H1 (cell line): Measurements from ENCODE around the gene KCNMB1. TPM values are rescaled to one million over a fixed set of nuclear protein-coding genes. Genes with fewer than 3 reads are reported as not detected.

ENCODE experiments used
- CTCF ChIA-PET: fragments of 300-600 bp; sonication (Branson Sonifier 250); formaldehyde crosslinking; loops from one replicate; lab custom pipeline; 2021; ENCODE audit not compliant: partially characterized antibody; lab: Charles Lee
- POLR2A ChIA-PET: fragments of 300-600 bp; sonication (Branson Sonifier 250); formaldehyde crosslinking; loops from one replicate; lab custom pipeline; 2021; ENCODE audit warnings: inconsistent platforms; ENCODE audit not compliant: partially characterized antibody; lab: Charles Lee
- DNase-seq, 2 experiments: peaks; one replicate each; pipeline versions ENCODE4 v3.0.0 to v3.0.0-alpha.2; 2010 to 2022; ENCODE audit warnings: low spot score in 2 of 2, low read depth in 1 of 2, mixed read lengths in 1 of 2
- FAIRE-seq: peaks from 2 replicates; lab custom pipeline; 2011; peaks lifted over from hg19 to GRCh38; lab: Jason Lieb, UNC
- H2AFZ ChIP-seq: 2 replicates; pipeline ENCODE4 v1.8.1; 2012; ENCODE audit warnings: low read length, inconsistent platforms
- H2AK5ac ChIP-seq: 2 replicates; pipeline ENCODE4 v1.6.1; 2013; ENCODE audit warnings: low read depth, low read length
- H2BK120ac ChIP-seq: replicated peaks from 2 replicates; pipeline ENCODE3; 2013; ENCODE audit warnings: low read depth, low read length, inconsistent platforms
- H2BK12ac ChIP-seq: 2 replicates; pipeline ENCODE4 v1.6.1; 2013; ENCODE audit warnings: low read depth, low read length
- H2BK15ac ChIP-seq: 2 replicates; pipeline ENCODE4 v1.6.1; 2013; ENCODE audit warnings: low read length
- H2BK20ac ChIP-seq: 2 replicates; pipeline ENCODE4 v1.6.1; 2013; ENCODE audit warnings: low read length
- H2BK5ac ChIP-seq: 2 replicates; pipeline ENCODE4 v1.6.1; 2013; ENCODE audit warnings: low read depth, low read length
- H3K14ac ChIP-seq: 2 replicates; pipeline ENCODE4 v1.6.1; 2013; ENCODE audit warnings: inconsistent platforms; ENCODE audit not compliant: insufficient read length
- H3K18ac ChIP-seq: 2 replicates; pipeline ENCODE4 v1.6.1; 2013; ENCODE audit warnings: low read length; ENCODE audit errors: extremely low read depth
- H3K23ac ChIP-seq: 2 replicates; pipeline ENCODE4 v1.6.1; 2013; ENCODE audit warnings: inconsistent platforms; ENCODE audit not compliant: insufficient read length
- H3K23me2 ChIP-seq: 2 replicates; pipeline ENCODE4 v1.6.1; 2013; ENCODE audit warnings: low read depth, low read length
- H3K27ac ChIP-seq: 2 replicates; pipeline ENCODE4 v1.6.1; 2011; ENCODE audit warnings: low read depth, low read length, inconsistent platforms
- H3K27me3 ChIP-seq, 4 experiments: replicated peaks in 1 of 4; 1 replicate in 1 of 4; 2 replicates in 3 of 4; pipeline versions ENCODE4 v1.6.1 to v1.8.1; 2011 to 2013; ENCODE audit warnings: low read length in 3 of 4, mild to moderate bottlenecking in 3 of 4, inconsistent platforms in 2 of 4, mixed read lengths in 2 of 4, moderate library complexity in 1 of 4; ENCODE audit not compliant: control insufficient read depth in 3 of 4, insufficient read depth in 3 of 4; ENCODE audit errors: extremely low read depth in 1 of 4
- H3K36me3 ChIP-seq, 4 experiments: 2 replicates each; pipeline versions ENCODE4 v1.6.1 to v1.8.1; 2011 to 2013; ENCODE audit warnings: mild to moderate bottlenecking in 4 of 4, low read length in 3 of 4, moderate library complexity in 2 of 4, control low read depth in 1 of 4, inconsistent platforms in 1 of 4; ENCODE audit not compliant: insufficient read depth in 4 of 4, control insufficient read depth in 2 of 4
- H3K4ac ChIP-seq: replicated peaks from 2 replicates; pipeline ENCODE3; 2013; ENCODE audit warnings: low read length, low read depth, mixed read lengths, inconsistent platforms; ENCODE audit not compliant: insufficient read length
- H3K4me1 ChIP-seq, 4 experiments: replicated peaks in 1 of 4; 1 replicate in 1 of 4; 2 replicates in 3 of 4; pipeline versions ENCODE4 v1.6.1 to v1.8.1; 2011 to 2013; ENCODE audit warnings: low read length in 3 of 4, inconsistent platforms in 2 of 4, mixed read lengths in 1 of 4; ENCODE audit not compliant: insufficient read depth in 4 of 4, control insufficient read depth in 3 of 4
- H3K4me2 ChIP-seq, 2 experiments: 2 replicates each; pipeline versions ENCODE4 v1.6.1 to v1.8.1; 2011 to 2013; ENCODE audit warnings: low read depth in 2 of 2, low read length in 2 of 2, control low read depth in 1 of 2, inconsistent platforms in 1 of 2, mild to moderate bottlenecking in 1 of 2; ENCODE audit not compliant: insufficient read depth in 1 of 2
- H3K4me3 ChIP-seq, 4 experiments: fragments of 200-600, 300-600 bp in 1 of 4; sonication (generic), shearing (Covaris generic), sonication (Bioruptor Twin) in 1 of 4; 2 replicates each; pipeline versions ENCODE4 v1.5.1 to v1.8.1; 2011 to 2016; ENCODE audit warnings: low read length in 4 of 4, low read depth in 3 of 4, control low read depth in 2 of 4, inconsistent platforms in 2 of 4, mild to moderate bottlenecking in 2 of 4, mixed read lengths in 1 of 4, moderate library complexity in 1 of 4; ENCODE audit not compliant: insufficient read depth in 2 of 4; ENCODE audit errors: extremely low read depth in 1 of 4
- H3K56ac ChIP-seq: replicated peaks from 2 replicates; pipeline ENCODE3; 2013; ENCODE audit warnings: low read depth, mild to moderate bottlenecking, mixed read lengths, low read length, inconsistent platforms; ENCODE audit not compliant: insufficient read length
- H3K79me1 ChIP-seq: 2 replicates; pipeline ENCODE4 v1.6.1; 2013; ENCODE audit warnings: low read depth, low read length, control low read depth
- H3K79me2 ChIP-seq, 2 experiments: 2 replicates each; pipeline versions ENCODE4 v1.6.1 to v1.8.1; 2012 to 2013; ENCODE audit warnings: low read length in 2 of 2, mild to moderate bottlenecking in 2 of 2, inconsistent platforms in 1 of 2; ENCODE audit not compliant: insufficient read depth in 2 of 2, control insufficient read depth in 1 of 2
- H3K9ac ChIP-seq, 4 experiments: replicated peaks in 1 of 4; 1 replicate in 1 of 4; 2 replicates in 3 of 4; pipeline versions ENCODE4 v1.6.1 to v1.8.1; 2011 to 2013; ENCODE audit warnings: low read depth in 3 of 4, low read length in 3 of 4, control low read depth in 2 of 4, mild to moderate bottlenecking in 2 of 4, moderate library complexity in 2 of 4, inconsistent platforms in 1 of 4; ENCODE audit errors: extremely low read depth in 1 of 4
- H3K9me3 ChIP-seq, 2 experiments: 2 replicates each; pipeline versions ENCODE4 v1.6.1 to v1.8.1; 2012 to 2013; ENCODE audit warnings: mild to moderate bottlenecking in 2 of 2, moderate library complexity in 2 of 2, control low read depth in 1 of 2, inconsistent platforms in 1 of 2, low read depth in 1 of 2, low read length in 1 of 2, mixed read lengths in 1 of 2; ENCODE audit not compliant: insufficient read depth in 2 of 2
- H4K20me1 ChIP-seq, 2 experiments: replicated peaks in 1 of 2; 2 replicates each; pipeline versions ENCODE3 to v1.8.1; 2011 to 2013; ENCODE audit warnings: inconsistent platforms in 2 of 2, low read length in 2 of 2, mild to moderate bottlenecking in 1 of 2; ENCODE audit not compliant: insufficient read depth in 2 of 2, control insufficient read depth in 1 of 2
- H4K5ac ChIP-seq: 2 replicates; pipeline ENCODE4 v1.6.1; 2013; ENCODE audit warnings: low read length, low read depth, mixed read lengths, inconsistent platforms; ENCODE audit not compliant: insufficient read length
- H4K8ac ChIP-seq: 2 replicates; pipeline ENCODE4 v1.8.0; 2013; ENCODE audit warnings: mild to moderate bottlenecking, moderate library complexity, low read length, inconsistent platforms; ENCODE audit not compliant: insufficient read depth; ENCODE audit errors: extremely low read depth
- H4K91ac ChIP-seq: replicated peaks from 2 replicates; pipeline ENCODE3; 2013; ENCODE audit warnings: low read length, mixed read lengths, inconsistent platforms; ENCODE audit not compliant: insufficient read length
- BACH1 ChIP-seq: IDR thresholded peaks from 2 replicates; pipeline ENCODE4 v1.6.1; 2012; ENCODE audit warnings: low read length, improper control_type of control experiment
- CHD2 ChIP-seq: IDR thresholded peaks from 2 replicates; pipeline ENCODE4 v1.6.1; 2012; ENCODE audit warnings: low read length, improper control_type of control experiment
- EGR1 ChIP-seq: IDR thresholded peaks from 2 replicates; pipeline ENCODE4 v1.6.1; 2011; ENCODE audit warnings: low read depth, low read length, borderline replicate concordance
- FOSL1 ChIP-seq: IDR thresholded peaks from 2 replicates; pipeline ENCODE4 v1.6.1; 2011; ENCODE audit warnings: mild to moderate bottlenecking, low read depth, low read length, moderate library complexity; ENCODE audit not compliant: insufficient read depth
- SAP30 ChIP-seq: fragments of 300-600 bp; sonication (generic); IDR thresholded peaks from 2 replicates; pipeline ENCODE4 v1.7.1; 2012; ENCODE audit warnings: low read length, moderate library complexity, mild to moderate bottlenecking, inconsistent platforms; ENCODE audit not compliant: insufficient read depth, insufficient replicate concordance
- SIRT6 ChIP-seq: IDR thresholded peaks from one replicate; pipeline ENCODE4 v1.7.1; 2012; ENCODE audit warnings: low read length, inconsistent platforms
- SRF ChIP-seq: IDR thresholded peaks from 2 replicates; pipeline ENCODE4 v1.6.1; 2011; ENCODE audit warnings: mild to moderate bottlenecking, low read depth, low read length, moderate library complexity
- WGBS, 2 experiments: shearing (Covaris generic) in 1 of 2; methylation state at CpG; one replicate each; pipeline versions ENCODE4 v1.1.6 to v1.1.7; 2013 to 2015; ENCODE audit warnings: low lambda C conversion rate in 2 of 2, mixed read lengths in 2 of 2, inconsistent platforms in 1 of 2, low coverage in 1 of 2, missing lambda C conversion rate in 1 of 2; ENCODE audit not compliant: insufficient replicate concordance in 2 of 2, insufficient coverage in 1 of 2, insufficient read length in 1 of 2; ENCODE audit errors: extremely low coverage in 1 of 2, missing lambda C conversion rate in 1 of 2; 5-methylcytosine and 5-hydroxymethylcytosine counted together
- polyA plus RNA-seq, 7 experiments: library from polyadenylated mRNA; depleted of rRNA in 3 of 7; stranded (reverse) in 5 of 7; unstranded in 2 of 7; fragments of >200 nt in 5 of 7; fragments of 200-250 nt in 2 of 7; gene quantifications; 1 replicate in 5 of 7; 2 replicates in 1 of 7; 4 replicates in 1 of 7; pipeline versions ENCODE4 v1.2.1 to v1.2.3, GENCODE V29; 2011 to 2013; ENCODE audit warnings: missing spikeins in 2 of 7, mixed read lengths in 2 of 7
- total RNA-seq: library from RNA; stranded (reverse); fragmentation: NEBNext Ultra II Directional; extraction: Animal tissue kit (Norgen Biotek cat#: 25700); gene quantifications from 2 replicates; pipeline ENCODE4 v1.2.1, GENCODE V29; 2021

Gene KCNMB1
- total and polyA plus RNA-seq, 2 of the 8 experiments (the other 6 are each of a cell fraction or from before 2014, with no cell fraction given): 0.08 to 0.19 TPM

- H2BK15ac ChIP-seq: no peak overlapping the region
- H2BK20ac ChIP-seq: no peak overlapping the region
- CTCF ChIA-PET: interaction anchor here (0.6 to 10.8 kb wide), 22 partner anchors 5 to 573 kb away, joined by 3 to 151 read pairs (median 4); no protein-coding TSS in a partner anchor
- no peak overlapping the region for H3K9ac ChIP-seq
- FAIRE-seq (no peak), DNase-seq (no peak)
- no peak overlapping the region for H2AK5ac ChIP-seq
- no peak overlapping the region for H3K4me2 ChIP-seq
- H4K20me1 ChIP-seq: no peaks in the 10 kb centered on the region
- H3K23me2 ChIP-seq: no peaks in the 10 kb centered on the region
- no peaks in the 10 kb centered on the region for H3K9me3 ChIP-seq
- H3K4ac ChIP-seq: no peak overlapping the region
- H2BK12ac ChIP-seq: no peak overlapping the region
- H4K91ac ChIP-seq: no peak overlapping the region
- no peak overlapping the region for H3K23ac ChIP-seq
- no peak overlapping the region for H4K8ac ChIP-seq
- POLR2A ChIA-PET: interaction anchor here (1.2 kb wide), 1 partner anchor 200 kb away, joined by 3 read pairs; no protein-coding TSS in a partner anchor
- no peaks in the 10 kb centered on the region for H3K79me1 ChIP-seq
- no peaks in the 10 kb centered on the region; a peak in 1 of 7 replicates for H3K27me3 ChIP-seq
- H4K5ac ChIP-seq: no peak overlapping the region
- H3K18ac ChIP-seq: no peak overlapping the region
- no peak overlapping the region for H2AFZ ChIP-seq
- no peak overlapping the region for H2BK120ac ChIP-seq
- H2BK5ac ChIP-seq: no peak overlapping the region
- TF ChIP-seq SAP30 (no peak), FOSL1 (no peak), CHD2 (no peak), EGR1 (no peak), SRF (no peak), SIRT6 (no peak), BACH1 (no peak)
- no peak overlapping the region for H3K14ac ChIP-seq
- no peaks in the 10 kb centered on the region for H3K79me2 ChIP-seq
- WGBS, 2 experiments: 56% methylated on average over 4 of the region's 4 CpGs; no CpG with 5 or more reads in 1 of the 2 experiments
- no peaks in the 10 kb centered on the region for H3K4me1 ChIP-seq
- H3K4me3 ChIP-seq: no peak overlapping the region
- no peak overlapping the region for H3K56ac ChIP-seq
- no peak overlapping the region for H3K27ac ChIP-seq
- H3K36me3 ChIP-seq: no peaks in the 10 kb centered on the region
Measured at GRCh38 chr5:170427672-170428236, 38.6 kb upstream of the KCNMB1 start.
